Liver (tissue), 9 donors: ENCODE data around the gene CLEC18A. TPM values are rescaled to one million over a fixed set of nuclear protein-coding genes. Genes with fewer than 3 reads are reported as not detected.

ENCODE experiments used
- DNase-seq: peaks from one replicate; pipeline ENCODE4 v3.0.0-alpha.2; 2017; ENCODE audit warnings: low spot score
- H3K27ac ChIP-seq, 2 donors: one replicate each; pipeline ENCODE4 v1.7.0; 2013; ENCODE audit warnings: inconsistent platforms in 2 of 2, low read length in 2 of 2, control low read depth in 1 of 2, low read depth in 1 of 2, mild to moderate bottlenecking in 1 of 2
- H3K27me3 ChIP-seq, 4 donors: one replicate each; pipeline versions ENCODE4 v1.6.1 to v1.7.0; 2013; ENCODE audit warnings: low read length in 3 of 4, inconsistent platforms in 1 of 4, mild to moderate bottlenecking in 1 of 4, moderate library complexity in 1 of 4; ENCODE audit not compliant: control insufficient read depth in 4 of 4, insufficient read depth in 4 of 4
- H3K36me3 ChIP-seq, 4 donors: one replicate each; pipeline versions ENCODE4 v1.6.1 to v1.7.0; 2013; ENCODE audit warnings: low read length in 3 of 4, mild to moderate bottlenecking in 3 of 4, low read depth in 1 of 4, moderate library complexity in 1 of 4; ENCODE audit not compliant: control insufficient read depth in 4 of 4, insufficient read depth in 3 of 4
- H3K4me1 ChIP-seq, 4 donors: one replicate each; pipeline versions ENCODE4 v1.6.1 to v1.7.0; 2013; ENCODE audit warnings: low read length in 3 of 4, mild to moderate bottlenecking in 3 of 4, moderate library complexity in 1 of 4; ENCODE audit not compliant: control insufficient read depth in 4 of 4, insufficient read depth in 4 of 4
- H3K4me3 ChIP-seq, 3 donors: one replicate each; pipeline versions ENCODE4 v1.6.1 to v1.7.0; 2013; ENCODE audit warnings: low read length in 3 of 3, control low read depth in 1 of 3, low read depth in 1 of 3, mild to moderate bottlenecking in 1 of 3
- H3K9ac ChIP-seq, 2 donors: one replicate each; pipeline ENCODE4 v1.7.0; 2013; ENCODE audit warnings: low read length in 2 of 2, mild to moderate bottlenecking in 2 of 2, moderate library complexity in 2 of 2, control low read depth in 1 of 2, low read depth in 1 of 2
- H3K9me3 ChIP-seq, 4 donors: one replicate each; pipeline versions ENCODE4 v1.6.1 to v1.7.0; 2013; ENCODE audit warnings: low read length in 3 of 4; ENCODE audit not compliant: control insufficient read depth in 4 of 4
- ATF3 ChIP-seq: IDR thresholded peaks from 2 replicates; pipeline ENCODE4 v1.6.1; 2016; ENCODE audit warnings: antibody characterized with exemption
- EGR1 ChIP-seq, 2 donors: IDR thresholded peaks; 2 replicates each; pipeline ENCODE4 v1.6.1; 2016 to 2018; ENCODE audit warnings: antibody characterized with exemption in 2 of 2, low read depth in 2 of 2
- FOXA1 ChIP-seq: IDR thresholded peaks from 2 replicates; pipeline ENCODE4 v1.6.1; 2016; ENCODE audit warnings: antibody characterized with exemption
- FOXA2 ChIP-seq: IDR thresholded peaks from 2 replicates; pipeline ENCODE4 v1.6.1; 2016; ENCODE audit warnings: antibody characterized with exemption
- GABPA ChIP-seq, 2 donors: IDR thresholded peaks in 1 of 2; conservative IDR thresholded peaks in 1 of 2; 2 replicates each; pipeline ENCODE4 v1.6.1; 2016; ENCODE audit warnings: antibody characterized with exemption in 2 of 2, mild to moderate bottlenecking in 1 of 2, moderate library complexity in 1 of 2
- HNF4A ChIP-seq, 2 donors: conservative IDR thresholded peaks; 2 replicates each; pipeline ENCODE4 v1.6.1; 2016; ENCODE audit warnings: antibody characterized with exemption in 2 of 2, mild to moderate bottlenecking in 2 of 2
- HNF4G ChIP-seq: IDR thresholded peaks from 2 replicates; pipeline ENCODE4 v1.6.1; 2016; ENCODE audit warnings: antibody characterized with exemption
- JUND ChIP-seq, 2 donors: IDR thresholded peaks; 2 replicates each; pipeline ENCODE4 v1.6.1; 2016; ENCODE audit warnings: antibody characterized with exemption in 2 of 2
- MAX ChIP-seq: IDR thresholded peaks from 2 replicates; pipeline ENCODE4 v1.6.1; 2016; ENCODE audit warnings: antibody characterized with exemption
- NR2F2 ChIP-seq: IDR thresholded peaks from 2 replicates; pipeline ENCODE4 v1.6.1; 2016; ENCODE audit warnings: antibody characterized with exemption
- RAD21 ChIP-seq, 2 donors: IDR thresholded peaks; 2 replicates each; pipeline ENCODE4 v1.6.1; 2016; ENCODE audit warnings: antibody characterized with exemption in 2 of 2, mild to moderate bottlenecking in 2 of 2
- REST ChIP-seq: IDR thresholded peaks from 2 replicates; pipeline ENCODE4 v1.6.1; 2016; ENCODE audit warnings: antibody characterized with exemption, mild to moderate bottlenecking
- RXRA ChIP-seq, 2 donors: IDR thresholded peaks; 2 replicates each; pipeline ENCODE4 v1.6.1; 2017 to 2018; ENCODE audit warnings: antibody characterized with exemption in 2 of 2, mild to moderate bottlenecking in 1 of 2
- SP1 ChIP-seq: IDR thresholded peaks from 2 replicates; pipeline ENCODE4 v1.6.1; 2018; ENCODE audit warnings: antibody characterized with exemption, mild to moderate bottlenecking
- TAF1 ChIP-seq: conservative IDR thresholded peaks from 2 replicates; pipeline ENCODE4 v1.6.1; 2016; ENCODE audit warnings: antibody characterized with exemption, mild to moderate bottlenecking
- YY1 ChIP-seq: IDR thresholded peaks from 2 replicates; pipeline ENCODE4 v1.6.1; 2016; ENCODE audit warnings: antibody characterized with exemption, mild to moderate bottlenecking
- WGBS: extraction: QIAGEN DNeasy Blood & Tissue Kit; methylation state at CpG from one replicate; pipeline ENCODE4 v1.1.7; 2013; 5-methylcytosine and 5-hydroxymethylcytosine counted together
- polyA plus RNA-seq, 2 donors: library from polyadenylated mRNA; stranded (reverse) in 1 of 2; unstranded in 1 of 2; fragments of 200-250 nt in 1 of 2; fragments of >200 nt in 1 of 2; fragmentation: Nextera tagmentation in 1 of 2; extraction: Ambion mirVana in 1 of 2; gene quantifications; one replicate each; pipeline versions ENCODE4 v1.2.1 to v1.2.3, GENCODE V29; 2013 to 2015
- total RNA-seq, 2 donors: library from RNA; depleted of rRNA; stranded (reverse); fragments of >200 nt; gene quantifications; one replicate each; pipeline ENCODE4 v1.2.3, GENCODE V29; 2014
- TF ChIP-seq, protein P1 (sequence below): IDR thresholded peaks from 2 replicates; pipeline ENCODE4 v1.6.1; 2016; ENCODE audit warnings: antibody characterized with exemption
- TF ChIP-seq, protein P2 (sequence below): fragments of 150-350 bp; IDR thresholded peaks from 2 replicates; pipeline ENCODE4 v1.5.1; 2017; ENCODE audit warnings: improper control_type of control experiment, low read depth, low read length; ENCODE audit not compliant: missing input control
- donor health status: healthy.
- donor health status: healthy.
- donor health status: healthy.
- donor health status: healthy.
- donor health status: healthy.

Gene CLEC18A
- total and polyA plus RNA-seq, 4 donors = 0.05 to 1.0 (median 0.24) TPM

DNA sequence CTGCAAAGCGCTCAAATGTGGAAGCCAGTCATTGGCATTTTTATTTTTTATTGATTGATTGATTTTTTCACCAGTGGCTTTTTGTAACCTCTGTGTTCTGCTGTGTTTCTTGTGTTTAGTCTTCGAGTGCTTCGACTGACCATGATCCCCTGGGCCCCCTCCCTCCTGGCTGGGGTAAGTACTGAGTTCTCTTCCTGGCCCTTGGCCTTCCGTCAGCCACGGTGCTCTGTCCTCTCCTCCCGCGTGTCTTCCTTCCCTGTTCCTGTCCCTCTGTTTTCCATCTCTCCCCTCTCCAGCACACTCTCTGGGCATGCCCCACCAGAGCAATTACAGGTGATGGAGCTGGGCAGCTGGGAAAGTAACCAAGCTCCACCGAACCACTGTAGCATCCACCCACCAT, 25.8 kb upstream of the CLEC18A start:
- Histone ChIP-seq H3K27me3 (no peaks in the 10 kb centered on the region), H3K4me3 (no peak overlapping the region), H3K9ac (no peak overlapping the region), H3K4me1 (no peaks in the 10 kb centered on the region), H3K36me3 (peaks cover 0 to 15% (median under 1%) of the 10 kb centered on the region in 4 donors), H3K9me3 (no peaks in the 10 kb centered on the region), H3K27ac (no peak overlapping the region)
- TF ChIP-seq TAF1 = no peak
- no peak for TF ChIP-seq FOXA2
- TF ChIP-seq NR2F2 = no peak
- no peak for TF ChIP-seq YY1
- TF ChIP-seq RXRA (IDR thresholded peaks at IDR 0.05) = no peak
- TF ChIP-seq EGR1 (IDR thresholded peaks at IDR 0.05; ENCODE audit: low read depth in 2 of 2) = no peak
- TF ChIP-seq FOXA1 = no peak
- no peak for TF ChIP-seq REST
- TF ChIP-seq, protein P1, sequence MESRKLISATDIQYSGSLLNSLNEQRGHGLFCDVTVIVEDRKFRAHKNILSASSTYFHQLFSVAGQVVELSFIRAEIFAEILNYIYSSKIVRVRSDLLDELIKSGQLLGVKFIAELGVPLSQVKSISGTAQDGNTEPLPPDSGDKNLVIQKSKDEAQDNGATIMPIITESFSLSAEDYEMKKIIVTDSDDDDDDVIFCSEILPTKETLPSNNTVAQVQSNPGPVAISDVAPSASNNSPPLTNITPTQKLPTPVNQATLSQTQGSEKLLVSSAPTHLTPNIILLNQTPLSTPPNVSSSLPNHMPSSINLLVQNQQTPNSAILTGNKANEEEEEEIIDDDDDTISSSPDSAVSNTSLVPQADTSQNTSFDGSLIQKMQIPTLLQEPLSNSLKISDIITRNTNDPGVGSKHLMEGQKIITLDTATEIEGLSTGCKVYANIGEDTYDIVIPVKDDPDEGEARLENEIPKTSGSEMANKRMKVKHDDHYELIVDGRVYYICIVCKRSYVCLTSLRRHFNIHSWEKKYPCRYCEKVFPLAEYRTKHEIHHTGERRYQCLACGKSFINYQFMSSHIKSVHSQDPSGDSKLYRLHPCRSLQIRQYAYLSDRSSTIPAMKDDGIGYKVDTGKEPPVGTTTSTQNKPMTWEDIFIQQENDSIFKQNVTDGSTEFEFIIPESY = no peak
- TF ChIP-seq SP1 = no peak
- TF ChIP-seq HNF4G = no peak
- no peak for TF ChIP-seq ATF3
- no peak for TF ChIP-seq HNF4A (conservative IDR thresholded peaks at IDR 0.05)
- TF ChIP-seq JUND (IDR thresholded peaks at IDR 0.05) = no peak
- no peak for TF ChIP-seq GABPA (IDR thresholded peaks at IDR 0.05 in 1 of 2, conservative IDR thresholded peaks at IDR 0.05 in 1 of 2)
- TF ChIP-seq, protein P2, sequence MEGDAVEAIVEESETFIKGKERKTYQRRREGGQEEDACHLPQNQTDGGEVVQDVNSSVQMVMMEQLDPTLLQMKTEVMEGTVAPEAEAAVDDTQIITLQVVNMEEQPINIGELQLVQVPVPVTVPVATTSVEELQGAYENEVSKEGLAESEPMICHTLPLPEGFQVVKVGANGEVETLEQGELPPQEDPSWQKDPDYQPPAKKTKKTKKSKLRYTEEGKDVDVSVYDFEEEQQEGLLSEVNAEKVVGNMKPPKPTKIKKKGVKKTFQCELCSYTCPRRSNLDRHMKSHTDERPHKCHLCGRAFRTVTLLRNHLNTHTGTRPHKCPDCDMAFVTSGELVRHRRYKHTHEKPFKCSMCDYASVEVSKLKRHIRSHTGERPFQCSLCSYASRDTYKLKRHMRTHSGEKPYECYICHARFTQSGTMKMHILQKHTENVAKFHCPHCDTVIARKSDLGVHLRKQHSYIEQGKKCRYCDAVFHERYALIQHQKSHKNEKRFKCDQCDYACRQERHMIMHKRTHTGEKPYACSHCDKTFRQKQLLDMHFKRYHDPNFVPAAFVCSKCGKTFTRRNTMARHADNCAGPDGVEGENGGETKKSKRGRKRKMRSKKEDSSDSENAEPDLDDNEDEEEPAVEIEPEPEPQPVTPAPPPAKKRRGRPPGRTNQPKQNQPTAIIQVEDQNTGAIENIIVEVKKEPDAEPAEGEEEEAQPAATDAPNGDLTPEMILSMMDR = no peak
- TF ChIP-seq MAX = no peak
- no peak for TF ChIP-seq RAD21 (IDR thresholded peaks at IDR 0.05)
- WGBS = 93% methylated on average over 8 of the region's 8 CpGs
- no peak for DNase-seq
